NCI-H446 (cell line): ENCODE measurements around the gene STUM.
"Not testable (repeated sequence)": the region's sequence is repeated elsewhere in the genome, so short reads cannot be mapped to it uniquely, and the experiment has no call there.

Experiments used
- DNase-seq, 2 experiments: peaks; one replicate each; lab custom pipeline; 2025; lab: John Stamatoyannopoulos, UW

Gene STUM

GRCh38 chr1:226581650-226582330 is 33.2 kb downstream of the STUM start:
- no peak for DNase-seq

GRCh38 chr1:226582966-226583365 is 34.4 kb downstream of the STUM start:
- no peak for DNase-seq

GRCh38 chr1:226584164-226584563 is 35.6 kb downstream of the STUM start:
- no peak for DNase-seq

GRCh38 chr1:226586116-226586515 is 37.6 kb downstream of the STUM start:
- DNase-seq, result no peak

GRCh38 chr1:226586650-226587422 is 38.3 kb downstream of the STUM start:
- no peak for DNase-seq

GRCh38 chr1:226588484-226588883 is 39.9 kb downstream of the STUM start:
- DNase-seq, result no peak

- no peak for DNase-seq
Observed at GRCh38 chr1:226589008-226589733, 40.6 kb downstream of the STUM start.

GRCh38 chr1:226590614-226591013 is 42.0 kb downstream of the STUM start:
- peak in 1 of 2 experiments; percentile 24 for DNase-seq

- DNase-seq, result peak; percentile 20 to 57
Observed at GRCh38 chr1:226593541-226593940, 45.0 kb downstream of the STUM start.

- no peak for DNase-seq
Observed at GRCh38 chr1:226596531-226597165, 48.1 kb downstream of the STUM start.

GRCh38 chr1:226597616-226598454 is 49.3 kb downstream of the STUM start:
- no peak for DNase-seq

- no peak for DNase-seq
Observed at GRCh38 chr1:226598455-226598849, 49.9 kb downstream of the STUM start.

- not testable (repeated sequence) for DNase-seq
Observed at GRCh38 chr1:226598955-226599354, 50.4 kb downstream of the STUM start.

GRCh38 chr1:226599636-226600238 is 51.2 kb downstream of the STUM start:
- no peak for DNase-seq

- DNase-seq, result no peak
Observed at GRCh38 chr1:226600254-226600653, 51.7 kb downstream of the STUM start.

- no peak for DNase-seq
Observed at GRCh38 chr1:226601456-226601855, 52.9 kb downstream of the STUM start.

GRCh38 chr1:226602186-226603021 is 53.8 kb downstream of the STUM start:
- peak in 1 of 2 experiments; percentile 32 for DNase-seq

GRCh38 chr1:226603022-226603857 is 54.7 kb downstream of the STUM start:
- peak; percentile 83 to 90 for DNase-seq
